Heart left ventricle (tissue), 16 donors: Measurements from ENCODE around the gene MTCH2. TPM values are rescaled to one million over a fixed set of nuclear protein-coding genes. Genes with fewer than 3 reads are reported as not detected.

Source experiments
- ATAC-seq, 4 donors: fragments of 200-7000 bp; cut with Tn5 transposase; one replicate each; pipeline ENCODE4 v1.9.1; 2020 to 2022; ENCODE audit warnings: moderate library complexity in 4 of 4, mild to moderate bottlenecking in 3 of 4, moderate number of reproducible peaks in 1 of 4
- DNase-seq, 5 donors: peaks; one replicate each; pipeline ENCODE4 v3.0.0-alpha.2; 2020
- H3K27ac ChIP-seq, 12 donors: fragments of 200-600 bp; sonication (generic) in 4 of 12; one replicate each; pipeline versions ENCODE4 v1.5.0 to v1.8.0; 2016 to 2022; ENCODE audit warnings: mild to moderate bottlenecking in 2 of 12
- H3K27me3 ChIP-seq, 9 donors: fragments of 200-600 bp; sonication (generic) in 2 of 9; one replicate each; pipeline versions ENCODE4 v1.5.1 to v1.8.0; 2016 to 2022; ENCODE audit warnings: mild to moderate bottlenecking in 3 of 9
- H3K36me3 ChIP-seq, 9 donors: fragments of 200-600 bp; sonication (generic) in 2 of 9; one replicate each; pipeline versions ENCODE4 v1.5.0 to v1.8.0; 2018 to 2022; ENCODE audit warnings: mild to moderate bottlenecking in 2 of 9
- H3K4me1 ChIP-seq, 12 donors: fragments of 200-600 bp; sonication (generic) in 4 of 12; one replicate each; pipeline versions ENCODE4 v1.5.0 to v1.8.0; 2016 to 2022; ENCODE audit warnings: mild to moderate bottlenecking in 3 of 12
- H3K4me3 ChIP-seq, 12 donors: fragments of 200-600 bp; sonication (generic) in 4 of 12; one replicate each; pipeline versions ENCODE4 v1.5.0 to v1.8.0; 2017 to 2022; ENCODE audit warnings: mild to moderate bottlenecking in 9 of 12, moderate library complexity in 4 of 12
- H3K9me3 ChIP-seq, 12 donors: fragments of 200-600 bp; sonication (generic) in 4 of 12; one replicate each; pipeline versions ENCODE4 v1.5.0 to v1.8.0; 2016 to 2022; ENCODE audit warnings: mild to moderate bottlenecking in 1 of 12
- POLR2A ChIP-seq, 2 donors: fragments of 450-650 bp; IDR thresholded peaks; one replicate each; pipeline ENCODE4 v1.6.1; 2017; ENCODE audit warnings: antibody characterized with exemption in 2 of 2, mild to moderate bottlenecking in 2 of 2, moderate library complexity in 2 of 2
- WGBS, 4 donors: extraction: QIAGEN DNeasy Blood & Tissue Kit in 2 of 4; methylation state at CpG; one replicate each; pipeline versions ENCODE4 v1.1.5 to v1.1.7; 2013 to 2018; 5-methylcytosine and 5-hydroxymethylcytosine counted together
- intact Hi-C, 10 donors: fragments of 100-400 bp; cut with DNase I; formaldehyde crosslinking; loops; one replicate each; pipeline versions ENCODE4 v1.11.1 to v1.14.2; 2022
- polyA plus RNA-seq, 2 donors: library from polyadenylated mRNA; stranded (reverse); fragments of 200-250 nt; gene quantifications; one replicate each; pipeline ENCODE4 v1.2.3, GENCODE V29; 2013
- total RNA-seq, 9 donors: library from RNA; depleted of rRNA in 2 of 9; stranded (reverse); fragments of >200 nt in 2 of 9; fragmentation: NEBNext Ultra II Directional in 3 of 9; extraction: Animal tissue kit (Norgen Biotek cat#: 25700) in 3 of 9; gene quantifications; one replicate each; pipeline versions ENCODE4 v1.1.0 to v1.2.4, GENCODE V29; 2016 to 2023
- TF ChIP-seq, protein P1 (sequence below), 12 donors: fragments of 200-600 bp; sonication (generic) in 4 of 12; IDR thresholded peaks; one replicate each; pipeline versions ENCODE4 v1.5.0 to v1.8.0; 2018 to 2022; ENCODE audit warnings: antibody characterized with exemption in 12 of 12, mild to moderate bottlenecking in 5 of 12
- donor health status: ischemic (EF 13 %, LVEDD 7.1; RV severe dilation, severe dysfunction).
- donor health status: healthy with polysubstance abuse.
- donor health status: DM: no; HTN: yes; CAD: no.
- donor health status: DM: no; HTN: no; CAD: no.
- donor health status: ischemic (EF 25% LVEDD 6.9; RV normal size, moderate dysfunction).
- donor health status: ischemic (EF 25% LVEDD 5.7; RV mildly dilated, moderate dysfunction).
- donor health status: healthy.
- donor health status: DM: yes; HTN: yes; CAD: no.
- donor health status: ischemic (EF 35%, LVEDD 5.7; RV mildly dilated, moderate dysfunction).
- donor health status: nonischemic (EF 11% LVEDD 7.7; RV severe dilation, severe dysfunction).
- donor health status: DM: yes; HTN: yes; CAD: no.
- donor health status: PGD.
- donor health status: ischemic (EF 29% LVEDD 5.4; RV normal size, mild dysfunction).
- donor health status: nonischemic (EF 23%, LVEDD 6.1; RV moderate dilation, normal function).

The MTCH2 gene
- total and polyA plus RNA-seq, 11 donors = 38.2 to 135 (median 95.9) TPM

GRCh38 chr11:47592970-47593369 lies 49.4 kb downstream of the MTCH2 start:
- H3K27me3 ChIP-seq = peaks cover 0 to 46% (median 28%) of the 10 kb centered on the region in 9 donors
- no peak for DNase-seq
- H3K27ac ChIP-seq = no peak overlapping the region
- H3K4me1 ChIP-seq = peaks cover 0 to 30% (median 6%) of the 10 kb centered on the region in 12 donors
- WGBS, 4 donors = 81 to 88% (median 83%) methylated on average over 2 of the region's 2 CpGs
- intact Hi-C loops = no loop called here
- H3K36me3 ChIP-seq = no peaks in the 10 kb centered on the region
- no peak for ATAC-seq
- no peaks in the 10 kb centered on the region for H3K9me3 ChIP-seq
- no peak for TF ChIP-seq POLR2A (IDR thresholded peaks at IDR 0.05)
- TF ChIP-seq, protein P1, sequence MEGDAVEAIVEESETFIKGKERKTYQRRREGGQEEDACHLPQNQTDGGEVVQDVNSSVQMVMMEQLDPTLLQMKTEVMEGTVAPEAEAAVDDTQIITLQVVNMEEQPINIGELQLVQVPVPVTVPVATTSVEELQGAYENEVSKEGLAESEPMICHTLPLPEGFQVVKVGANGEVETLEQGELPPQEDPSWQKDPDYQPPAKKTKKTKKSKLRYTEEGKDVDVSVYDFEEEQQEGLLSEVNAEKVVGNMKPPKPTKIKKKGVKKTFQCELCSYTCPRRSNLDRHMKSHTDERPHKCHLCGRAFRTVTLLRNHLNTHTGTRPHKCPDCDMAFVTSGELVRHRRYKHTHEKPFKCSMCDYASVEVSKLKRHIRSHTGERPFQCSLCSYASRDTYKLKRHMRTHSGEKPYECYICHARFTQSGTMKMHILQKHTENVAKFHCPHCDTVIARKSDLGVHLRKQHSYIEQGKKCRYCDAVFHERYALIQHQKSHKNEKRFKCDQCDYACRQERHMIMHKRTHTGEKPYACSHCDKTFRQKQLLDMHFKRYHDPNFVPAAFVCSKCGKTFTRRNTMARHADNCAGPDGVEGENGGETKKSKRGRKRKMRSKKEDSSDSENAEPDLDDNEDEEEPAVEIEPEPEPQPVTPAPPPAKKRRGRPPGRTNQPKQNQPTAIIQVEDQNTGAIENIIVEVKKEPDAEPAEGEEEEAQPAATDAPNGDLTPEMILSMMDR (IDR thresholded peaks at IDR 0.05) = no peak
- no peak overlapping the region for H3K4me3 ChIP-seq

- no peak for ATAC-seq
- Histone ChIP-seq H3K9me3 (no peaks in the 10 kb centered on the region), H3K36me3 (no peaks in the 10 kb centered on the region), H3K27ac (no peak overlapping the region), H3K4me1 (peaks cover 0 to 35% (median 7%) of the 10 kb centered on the region in 12 donors), H3K27me3 (peaks cover 0 to 46% (median 28%) of the 10 kb centered on the region in 9 donors), H3K4me3 (no peak overlapping the region)
- intact Hi-C loops = no loop called here
- WGBS, 4 donors = 70 to 82% (median 76%) methylated on average over 4 of the region's 4 CpGs
- DNase-seq = no peak
- TF ChIP-seq, protein P1 (IDR thresholded peaks at IDR 0.05) = no peak
- no peak for TF ChIP-seq POLR2A (IDR thresholded peaks at IDR 0.05)
These were observed 50.1 kb downstream of the MTCH2 start for GRCh38 chr11:47592251-47592650.

DNA sequence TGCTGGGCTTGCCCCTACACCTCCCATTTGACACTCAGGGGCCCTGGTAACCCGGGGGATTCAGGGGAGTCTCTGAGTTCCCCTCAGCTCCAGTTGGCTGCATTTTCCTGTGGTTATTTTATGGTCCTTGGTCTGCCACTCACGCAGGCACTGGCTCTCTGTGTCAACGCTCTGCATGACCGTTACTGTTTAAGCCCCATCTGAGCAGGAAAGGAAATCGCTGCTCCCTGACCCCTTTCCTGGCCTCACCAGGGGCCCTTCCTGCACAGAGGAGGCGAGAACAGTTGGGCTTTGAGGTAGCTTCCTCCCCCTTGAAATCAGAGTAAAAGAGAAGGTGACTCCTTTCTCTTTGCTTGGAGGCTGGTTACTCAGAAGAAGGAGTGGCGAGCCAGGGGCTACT lies 50.6 kb downstream of the MTCH2 start:
- intact Hi-C loops = no loop called here
- ATAC-seq = no peak
- TF ChIP-seq, protein P1 (IDR thresholded peaks at IDR 0.05) = no peak
- no peak for TF ChIP-seq POLR2A (IDR thresholded peaks at IDR 0.05)
- DNase-seq = no peak
- H3K4me1 ChIP-seq = peaks cover 0 to 40% (median 8%) of the 10 kb centered on the region in 12 donors
- H3K27ac ChIP-seq = no peak overlapping the region
- no peak overlapping the region for H3K4me3 ChIP-seq
- H3K27me3 ChIP-seq = peaks cover 0 to 46% (median 28%) of the 10 kb centered on the region in 9 donors
- WGBS, 4 donors = 46 to 73% (median 57%) methylated on average over 7 of the region's 7 CpGs
- no peaks in the 10 kb centered on the region for H3K9me3 ChIP-seq
- no peaks in the 10 kb centered on the region for H3K36me3 ChIP-seq

- Histone ChIP-seq H3K27me3 (peaks cover 0 to 46% (median 28%) of the 10 kb centered on the region in 9 donors), H3K4me1 (peaks cover 0 to 44% (median 15%) of the 10 kb centered on the region in 12 donors), H3K4me3 (peak overlapping the region in 11 of 12 donors; percentile 9 to 57 (median 44)), H3K36me3 (peaks cover 0 to 1% (median 0%) of the 10 kb centered on the region in 9 donors), H3K9me3 (no peaks in the 10 kb centered on the region), H3K27ac (peak overlapping the region in 3 of 12 donors; percentile 13 to 75 (median 48))
- TF ChIP-seq POLR2A (IDR thresholded peaks at IDR 0.05) = no peak
- TF ChIP-seq, protein P1 (IDR thresholded peaks at IDR 0.05) = no peak
- DNase-seq = peak in 1 of 5 donors; percentile 68
- ATAC-seq = peak in 1 of 4 donors; percentile 20
- WGBS, 4 donors = 33 to 55% (median 44%) methylated on average over 23 to 122 of the region's 122 CpGs
- intact Hi-C loops = no loop called here
These were observed 52.1 kb downstream of the MTCH2 start for GRCh38 chr11:47589977-47590861.
